Neural crest cell (in vitro differentiated cells): ENCODE results near the gene PRR5L. TPM values are rescaled to one million over a fixed set of nuclear protein-coding genes. Genes with fewer than 3 reads are reported as not detected.
A peak's percentile ranks its signal among the peaks of the same experiment; 100 is the strongest.

ENCODE experiments used
- DNase-seq: peaks from one replicate; pipeline ENCODE4 v3.0.0; 2021; ENCODE audit warnings: low read depth, mixed read lengths, low spot score
- H3K27ac Mint-ChIP-seq: one replicate; pipeline ENCODE4 v1.8.0; 2021; ENCODE audit warnings: mild to moderate bottlenecking, mixed read lengths; ENCODE audit not compliant: unreplicated experiment
- H3K27me3 Mint-ChIP-seq: 2 replicates; pipeline ENCODE4 v1.8.0; 2021; ENCODE audit warnings: low read depth, mild to moderate bottlenecking, mixed read lengths
- H3K36me3 Mint-ChIP-seq: 2 replicates; pipeline ENCODE4 v1.8.0; 2021; ENCODE audit warnings: low read depth, mild to moderate bottlenecking, mixed read lengths
- H3K4me1 Mint-ChIP-seq: 2 replicates; pipeline ENCODE4 v1.8.0; 2021; ENCODE audit warnings: mixed read lengths
- H3K4me3 Mint-ChIP-seq: one replicate; pipeline ENCODE4 v1.8.0; 2021; ENCODE audit warnings: mild to moderate bottlenecking, mixed read lengths
- H3K9me3 Mint-ChIP-seq: 2 replicates; pipeline ENCODE4 v1.8.0; 2021; ENCODE audit warnings: mixed read lengths
- total RNA-seq: library from RNA; stranded (reverse); gene quantifications from 2 replicates; pipeline ENCODE4 v1.2.1, GENCODE V29; 2021
- TF ChIP-seq, protein P1 (sequence below): fragments of 200-600 bp; sonication (generic); conservative IDR thresholded peaks from 2 replicates; pipeline ENCODE4 v1.5.0; 2021; ENCODE audit warnings: antibody characterized with exemption, mild to moderate bottlenecking

Gene PRR5L
- total RNA-seq, 1 donor from 2014 or later: 6.6 TPM

- H3K27ac Mint-ChIP-seq: peak overlapping the region; percentile 99
- no peaks in the 10 kb centered on the region for H3K27me3 Mint-ChIP-seq
- H3K4me3 Mint-ChIP-seq: no peak overlapping the region
- H3K36me3 Mint-ChIP-seq: peaks cover 3% of the 10 kb centered on the region
- no peak for DNase-seq
- TF ChIP-seq, protein P1, sequence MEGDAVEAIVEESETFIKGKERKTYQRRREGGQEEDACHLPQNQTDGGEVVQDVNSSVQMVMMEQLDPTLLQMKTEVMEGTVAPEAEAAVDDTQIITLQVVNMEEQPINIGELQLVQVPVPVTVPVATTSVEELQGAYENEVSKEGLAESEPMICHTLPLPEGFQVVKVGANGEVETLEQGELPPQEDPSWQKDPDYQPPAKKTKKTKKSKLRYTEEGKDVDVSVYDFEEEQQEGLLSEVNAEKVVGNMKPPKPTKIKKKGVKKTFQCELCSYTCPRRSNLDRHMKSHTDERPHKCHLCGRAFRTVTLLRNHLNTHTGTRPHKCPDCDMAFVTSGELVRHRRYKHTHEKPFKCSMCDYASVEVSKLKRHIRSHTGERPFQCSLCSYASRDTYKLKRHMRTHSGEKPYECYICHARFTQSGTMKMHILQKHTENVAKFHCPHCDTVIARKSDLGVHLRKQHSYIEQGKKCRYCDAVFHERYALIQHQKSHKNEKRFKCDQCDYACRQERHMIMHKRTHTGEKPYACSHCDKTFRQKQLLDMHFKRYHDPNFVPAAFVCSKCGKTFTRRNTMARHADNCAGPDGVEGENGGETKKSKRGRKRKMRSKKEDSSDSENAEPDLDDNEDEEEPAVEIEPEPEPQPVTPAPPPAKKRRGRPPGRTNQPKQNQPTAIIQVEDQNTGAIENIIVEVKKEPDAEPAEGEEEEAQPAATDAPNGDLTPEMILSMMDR: no peak
- H3K9me3 Mint-ChIP-seq: no peaks in the 10 kb centered on the region
- H3K4me1 Mint-ChIP-seq: peaks cover 68% of the 10 kb centered on the region
Measured at GRCh38 chr11:36456156-36456555, 160.1 kb downstream of the PRR5L start.

- Mint-ChIP-seq H3K4me1 (peaks cover 53% of the 10 kb centered on the region), H3K27me3 (no peaks in the 10 kb centered on the region), H3K9me3 (no peaks in the 10 kb centered on the region), H3K4me3 (no peak overlapping the region), H3K27ac (no peak overlapping the region), H3K36me3 (peaks cover 3% of the 10 kb centered on the region)
- no peak for DNase-seq
- TF ChIP-seq, protein P1: no peak
Measured at GRCh38 chr11:36458129-36458915, 162.2 kb downstream of the PRR5L start.

DNA sequence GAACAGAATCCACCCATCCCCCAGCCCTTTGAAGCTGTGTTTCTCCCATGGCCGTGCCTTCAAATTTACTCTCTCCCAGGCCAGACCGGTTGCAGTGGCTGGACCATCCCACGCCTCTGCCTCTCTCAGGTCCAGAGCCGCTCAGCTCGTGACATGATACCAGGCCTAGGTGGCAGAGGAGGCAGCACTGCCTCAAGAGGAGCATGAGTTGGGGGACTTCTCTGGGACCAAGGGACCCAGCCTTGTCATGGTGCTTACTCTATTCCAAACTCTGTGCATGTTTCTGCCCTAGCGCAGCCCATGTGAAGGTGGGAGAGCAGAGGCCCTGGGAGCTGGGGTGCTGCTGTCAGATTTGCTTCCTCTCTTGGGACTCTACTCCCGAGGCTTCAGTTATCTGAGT is 163.0 kb downstream of the PRR5L start:
- DNase-seq: no peak
- Mint-ChIP-seq H3K4me3 (no peak overlapping the region), H3K36me3 (peaks cover 3% of the 10 kb centered on the region), H3K4me1 (peaks cover 45% of the 10 kb centered on the region), H3K27ac (no peak overlapping the region), H3K9me3 (no peaks in the 10 kb centered on the region), H3K27me3 (no peaks in the 10 kb centered on the region)
- TF ChIP-seq, protein P1: no peak

- Mint-ChIP-seq H3K36me3 (peaks cover 3% of the 10 kb centered on the region), H3K27ac (no peak overlapping the region), H3K4me3 (no peak overlapping the region), H3K27me3 (no peaks in the 10 kb centered on the region), H3K4me1 (peaks cover 34% of the 10 kb centered on the region), H3K9me3 (no peaks in the 10 kb centered on the region)
- DNase-seq: no peak
- TF ChIP-seq, protein P1: no peak
Measured at GRCh38 chr11:36460220-36460619, 164.1 kb downstream of the PRR5L start.

GRCh38 chr11:36462321-36462720 is 166.2 kb downstream of the PRR5L start:
- Mint-ChIP-seq H3K36me3 (peaks cover 9% of the 10 kb centered on the region), H3K9me3 (no peaks in the 10 kb centered on the region), H3K27me3 (no peaks in the 10 kb centered on the region), H3K27ac (no peak overlapping the region), H3K4me1 (peaks cover 14% of the 10 kb centered on the region), H3K4me3 (no peak overlapping the region)
- no peak for DNase-seq
- TF ChIP-seq, protein P1: no peak
